GM21367 (cell line): ENCODE results near the gene OR10Z1.

Experiments used
- ATAC-seq: cut with Tn5 transposase; IDR thresholded peaks from one replicate; pipeline ENCODE4 v1.9.1; 2021; ENCODE audit not compliant: unreplicated experiment

Gene OR10Z1

GRCh38 chr1:158604968-158605367 is at the start of gene OR10Z1:
Gene OR10Z1, plus strand, starts transcription at chr1:158605268. Its CDS starts 1,171 bp downstream, at chr1:158606439.
- no peak for ATAC-seq

DNA sequence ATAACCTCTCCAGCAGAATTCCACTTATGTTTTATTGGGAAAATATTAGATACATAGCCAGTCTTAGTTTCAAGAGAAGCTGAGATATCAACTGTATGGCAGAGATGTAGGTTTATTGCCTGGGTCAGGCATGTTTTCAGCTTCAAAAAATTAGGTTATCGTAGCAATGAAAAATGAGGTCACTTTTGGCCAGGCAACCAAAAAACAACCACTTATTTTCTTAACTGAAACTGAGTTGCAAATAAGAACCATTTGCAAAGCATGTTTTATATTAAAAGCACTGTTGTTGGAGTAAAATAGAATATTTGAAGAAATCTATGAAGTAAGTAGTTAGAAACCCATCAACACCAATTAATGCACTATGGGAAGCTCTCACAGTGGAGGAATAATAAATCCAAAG is 45.4 kb upstream of the OR10Z1 start:
- no peak for ATAC-seq

DNA sequence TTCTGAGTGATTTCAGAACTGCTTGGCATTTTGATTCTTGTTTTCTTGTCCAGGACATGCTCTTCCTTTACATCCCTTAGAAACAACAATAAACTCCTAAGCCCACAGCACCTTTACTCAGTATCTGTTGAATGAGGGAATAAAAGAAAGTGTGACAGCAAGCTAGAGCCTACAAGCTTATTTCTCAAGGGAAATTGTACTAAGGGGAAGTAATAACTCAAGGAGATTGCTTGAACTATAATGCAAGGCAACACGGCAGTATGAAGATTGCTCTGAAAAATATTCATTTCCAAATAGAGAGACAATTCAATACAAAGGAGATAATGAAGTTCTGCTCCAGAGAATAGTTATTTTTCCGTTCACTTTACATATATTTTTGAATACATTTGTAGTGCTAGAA is 41.2 kb upstream of the OR10Z1 start:
- ATAC-seq: no peak

DNA sequence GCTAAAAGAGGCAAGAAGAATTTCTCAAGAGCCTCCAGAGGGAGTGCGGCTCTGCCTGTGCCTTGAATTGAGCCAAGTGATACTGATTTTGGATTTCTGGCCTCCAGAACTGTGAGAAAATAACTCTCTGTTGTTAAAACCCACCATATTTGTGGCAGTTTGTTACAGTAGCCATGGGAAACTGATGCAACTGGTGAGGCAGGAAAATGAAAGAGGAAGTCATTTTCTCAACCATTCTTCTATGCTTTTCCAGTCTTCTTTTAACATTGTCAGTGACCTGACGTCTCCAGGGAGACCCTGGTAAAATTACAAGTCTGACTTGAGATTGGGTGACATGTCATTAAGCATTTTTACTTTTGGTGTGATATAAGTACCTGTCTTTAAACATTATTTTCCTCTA is 40.5 kb upstream of the OR10Z1 start:
- no peak for ATAC-seq

DNA sequence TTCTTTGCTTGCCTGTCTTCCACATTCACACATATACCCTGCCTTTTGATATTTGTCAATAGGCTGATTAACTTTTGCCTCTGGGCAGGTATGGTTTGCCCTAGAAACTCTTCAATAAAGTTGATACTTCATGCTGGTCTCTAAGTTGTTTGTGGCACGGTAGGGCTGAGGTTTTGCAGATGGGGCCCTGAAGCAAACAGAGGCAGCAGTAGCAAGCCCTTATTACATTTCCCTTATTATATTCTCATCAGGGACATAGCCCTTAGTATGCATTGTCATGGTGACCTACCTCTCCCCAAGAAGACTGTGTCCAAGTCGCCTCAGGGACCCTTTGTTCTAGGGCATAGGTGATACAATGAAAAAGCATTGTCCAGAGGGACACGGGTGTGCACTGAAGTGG is 34.6 kb upstream of the OR10Z1 start, which contains the start of gene OR6P1:
TSS of gene OR6P1 (minus strand) at position 101 of the 400 bp plus-strand sequence. CDS start 6,976 bp downstream, outside the sequence.
- ATAC-seq: no peak

DNA sequence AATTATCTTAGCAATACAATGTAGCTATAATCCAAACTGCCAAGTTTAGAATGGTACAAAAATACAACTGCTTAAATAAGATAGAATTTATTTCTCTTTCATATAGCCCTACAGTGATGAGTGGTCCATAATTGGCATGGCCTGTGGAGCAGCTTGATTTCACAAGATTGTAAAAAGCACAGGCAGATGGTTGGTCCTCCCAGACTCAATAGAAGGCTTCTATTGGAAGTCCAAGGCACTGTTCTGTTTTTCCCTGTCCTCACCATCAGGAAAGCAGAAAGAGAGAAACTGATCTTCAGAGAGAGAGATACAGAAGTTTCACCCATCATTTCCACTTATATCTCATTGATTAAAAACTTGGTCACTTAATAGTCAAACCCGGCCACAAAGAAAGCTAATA is 32.8 kb upstream of the OR10Z1 start:
- no peak for ATAC-seq

GRCh38 chr1:158577561-158577960 is 27.5 kb upstream of the OR10Z1 start:
- no peak for ATAC-seq

GRCh38 chr1:158579733-158580132 is 25.3 kb upstream of the OR10Z1 start, which contains the start of gene OR10X1:
Gene OR10X1, minus strand, starts transcription at chr1:158579899. Its CDS starts 0 bp downstream, at chr1:158579899.
- no peak for ATAC-seq

GRCh38 chr1:158583962-158584361 is 21.1 kb upstream of the OR10Z1 start:
- no peak for ATAC-seq

DNA sequence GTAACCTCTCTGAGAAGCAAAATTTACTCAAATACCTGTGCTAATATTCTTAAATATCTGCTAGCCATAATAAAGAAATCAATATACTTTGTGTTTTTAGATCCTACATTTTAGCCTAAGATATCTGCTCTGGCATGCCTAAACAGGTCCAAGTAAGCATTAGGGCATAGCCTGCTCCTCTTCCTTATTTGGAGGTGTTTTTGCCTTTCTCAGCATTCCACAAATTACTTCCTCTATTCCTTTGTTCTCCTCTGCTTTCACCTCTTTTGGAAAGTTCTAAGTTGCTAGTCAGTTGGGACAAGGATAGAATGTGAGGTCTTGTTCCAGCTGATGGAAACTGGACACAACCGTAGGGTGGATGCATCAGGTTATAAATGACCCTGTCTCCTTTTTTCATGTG is 18.1 kb upstream of the OR10Z1 start:
- ATAC-seq: no peak

GRCh38 chr1:158600735-158601134 is 4.3 kb upstream of the OR10Z1 start:
- ATAC-seq: no peak

DNA sequence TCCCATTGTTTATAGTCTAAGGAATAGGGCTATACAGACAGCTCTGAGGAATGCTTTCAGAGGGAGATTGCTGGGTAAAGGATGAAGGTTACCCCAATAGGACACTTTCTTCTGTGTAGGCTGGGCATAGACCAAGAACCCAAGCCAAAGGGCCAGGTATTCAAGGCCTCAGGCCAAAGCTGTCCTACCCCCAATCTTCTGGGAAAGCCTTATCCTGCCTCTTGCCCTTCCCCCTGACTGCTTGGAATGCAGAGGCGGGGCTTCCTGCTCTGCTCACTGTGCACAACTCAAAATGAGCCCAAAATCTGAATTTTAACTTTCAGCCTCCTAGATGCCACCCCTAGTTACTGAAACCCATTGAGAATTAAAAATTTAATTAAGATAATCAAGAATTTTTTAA is 2.2 kb downstream of the OR10Z1 start:
- ATAC-seq: no peak

GRCh38 chr1:158611916-158612315 is 6.8 kb downstream of the OR10Z1 start:
- ATAC-seq: no peak

- no peak for ATAC-seq
Measured at GRCh38 chr1:158613764-158614163, 8.7 kb downstream of the OR10Z1 start.

- ATAC-seq: no peak
Measured at GRCh38 chr1:158638146-158638545, 33.1 kb downstream of the OR10Z1 start.

DNA sequence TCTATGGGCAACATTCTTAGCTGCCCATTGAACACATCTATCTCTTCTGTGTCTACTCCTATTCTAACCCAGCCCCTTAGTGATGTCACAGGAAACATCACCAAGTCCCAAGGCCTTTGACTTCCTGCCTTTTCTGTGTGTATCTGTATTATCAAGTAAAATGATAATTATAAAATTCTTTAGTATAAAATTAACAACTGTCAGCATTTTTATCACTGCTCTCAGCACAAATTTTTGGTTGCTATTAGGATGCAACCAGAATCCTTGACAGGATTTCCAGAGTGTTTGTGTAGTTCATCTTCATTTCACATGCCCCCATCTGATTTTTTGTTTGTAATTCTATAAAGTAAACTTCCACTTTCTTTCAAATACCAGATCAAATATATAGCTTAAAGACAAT is 33.8 kb downstream of the OR10Z1 start:
- ATAC-seq: no peak

- no peak for ATAC-seq
Measured at GRCh38 chr1:158644449-158644848, 39.4 kb downstream of the OR10Z1 start.

DNA sequence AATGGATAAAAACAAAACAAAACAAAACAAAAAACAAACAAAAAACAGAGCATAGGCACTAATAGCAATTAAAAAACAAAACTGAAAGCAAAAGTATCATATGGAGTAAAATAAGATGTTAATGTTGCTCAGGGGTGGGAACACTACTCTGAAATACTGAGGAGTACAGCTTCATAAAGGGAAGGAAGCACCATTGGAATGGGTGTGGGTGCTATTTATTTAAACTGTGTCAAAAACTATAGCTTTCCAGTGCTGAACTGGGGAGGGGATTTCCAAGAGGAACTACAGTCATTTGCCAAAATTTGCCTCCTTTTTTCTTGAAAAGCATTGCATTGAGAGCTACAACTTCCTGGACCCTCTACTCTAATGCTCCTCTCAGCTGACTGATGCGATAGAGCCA is 41.4 kb downstream of the OR10Z1 start:
- no peak for ATAC-seq

- no peak for ATAC-seq
Measured at GRCh38 chr1:158649052-158649451, 44.0 kb downstream of the OR10Z1 start.

DNA sequence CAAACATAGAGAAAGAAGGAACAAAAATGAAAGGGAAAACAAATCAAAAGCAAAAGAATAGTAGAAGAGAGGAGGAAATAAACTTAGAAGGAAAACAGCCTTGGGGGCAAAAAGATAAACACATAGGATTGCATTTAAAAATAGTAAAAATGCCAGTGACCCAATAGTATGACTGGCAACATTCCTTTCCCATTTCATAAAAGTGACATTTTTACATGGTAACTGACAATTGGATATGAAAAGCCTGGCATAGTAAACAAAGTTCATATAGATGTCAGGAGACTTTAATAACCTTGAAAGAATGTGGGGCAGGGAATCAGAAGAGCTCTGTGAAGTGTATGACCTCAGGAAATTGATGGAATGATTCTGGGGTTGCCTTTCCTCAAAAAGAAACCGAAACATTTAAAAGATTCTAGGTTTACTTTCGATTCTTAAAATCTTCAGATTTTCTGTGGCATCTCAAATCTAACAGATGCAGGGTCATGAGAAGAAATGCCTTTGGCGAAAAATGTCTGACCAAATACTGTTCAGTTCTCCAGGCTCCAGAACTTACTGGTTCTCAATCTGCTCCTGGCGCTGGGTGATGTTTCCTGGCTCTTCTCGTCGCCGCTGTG is 47.8 kb downstream of the OR10Z1 start:
- ATAC-seq: no peak

DNA sequence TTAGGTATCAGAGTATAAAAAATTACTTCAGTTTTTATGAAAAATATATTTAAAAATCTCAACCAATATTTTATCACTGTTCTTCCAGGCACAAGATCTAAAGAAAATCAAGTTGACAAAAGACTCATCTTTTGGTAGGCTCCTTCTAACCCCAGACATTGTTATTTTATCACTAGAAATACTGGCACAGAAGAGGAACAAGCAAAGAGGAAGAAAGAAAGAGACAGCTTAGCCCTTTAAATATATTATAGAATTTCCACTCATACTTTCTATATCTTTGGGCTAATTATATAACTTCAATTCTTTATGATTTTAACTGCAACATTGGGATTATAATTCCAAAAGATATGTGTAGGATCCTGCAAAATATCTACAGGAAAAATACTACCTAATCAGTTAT is 49.0 kb downstream of the OR10Z1 start:
- no peak for ATAC-seq

- no peak for ATAC-seq
Measured at GRCh38 chr1:158654571-158654970, 49.5 kb downstream of the OR10Z1 start.
